GM19452 (cell line): ENCODE results near the gene GOLGA8G.
"Not testable (repeated sequence)": the region's sequence is repeated elsewhere in the genome, so short reads cannot be mapped to it uniquely, and the experiment has no call there.

Experiments used
- ATAC-seq: cut with Tn5 transposase; IDR thresholded peaks from one replicate; pipeline ENCODE4 v1.9.1; 2021; ENCODE audit not compliant: unreplicated experiment

Gene GOLGA8G

GRCh38 chr15:28532954-28533353 lies at the start of gene GOLGA8G:
Gene GOLGA8G (minus strand): TSS chr15:28532971. CDS start chr15:28532909, 62 bp downstream.
- ATAC-seq: not testable (repeated sequence)

- not testable (repeated sequence) for ATAC-seq
These were observed 40.6 kb upstream of the GOLGA8G start for GRCh38 chr15:28573351-28573750.

- ATAC-seq: not testable (repeated sequence)
These were observed 20.5 kb upstream of the GOLGA8G start, which contains the start of gene GOLGA6L25 for GRCh38 chr15:28553268-28553667. Gene GOLGA6L25 (plus strand): TSS chr15:28553568. CDS start chr15:28553629, 61 bp downstream.

- ATAC-seq: not testable (repeated sequence)
These were observed 17.6 kb downstream of the GOLGA8G start for GRCh38 chr15:28515208-28515607.

- ATAC-seq: not testable (repeated sequence)
These were observed 18.6 kb downstream of the GOLGA8G start for GRCh38 chr15:28514128-28514527.

GRCh38 chr15:28508217-28508889 lies 24.4 kb downstream of the GOLGA8G start:
- not testable (repeated sequence) for ATAC-seq

GRCh38 chr15:28481340-28481739 lies 51.4 kb downstream of the GOLGA8G start:
- not testable (repeated sequence) for ATAC-seq
